Endothelial cell (in vitro differentiated cells): Measurements from ENCODE around the gene INTS11. TPM values are rescaled to one million over a fixed set of nuclear protein-coding genes. Genes with fewer than 3 reads are reported as not detected.

Experiments
- DNase-seq: peaks from one replicate; pipeline ENCODE4 v3.0.0; 2021; ENCODE audit warnings: low spot score
- H3K27ac Mint-ChIP-seq: one replicate; pipeline ENCODE4 v1.8.0; 2021; ENCODE audit warnings: mixed read lengths, inconsistent platforms; ENCODE audit not compliant: unreplicated experiment
- H3K27me3 Mint-ChIP-seq: one replicate; pipeline ENCODE4 v1.8.0; 2021; ENCODE audit warnings: mild to moderate bottlenecking, moderate library complexity, mixed read lengths, inconsistent platforms; ENCODE audit not compliant: unreplicated experiment
- H3K36me3 Mint-ChIP-seq: one replicate; pipeline ENCODE4 v1.8.0; 2021; ENCODE audit warnings: mild to moderate bottlenecking, low read depth, mixed read lengths, inconsistent platforms; ENCODE audit not compliant: unreplicated experiment
- H3K4me1 Mint-ChIP-seq: one replicate; pipeline ENCODE4 v1.8.0; 2021; ENCODE audit warnings: mild to moderate bottlenecking, mixed read lengths, inconsistent platforms; ENCODE audit not compliant: unreplicated experiment
- H3K4me3 Mint-ChIP-seq: one replicate; pipeline ENCODE4 v1.8.0; 2021; ENCODE audit warnings: mild to moderate bottlenecking, mixed read lengths, inconsistent platforms; ENCODE audit not compliant: unreplicated experiment
- H3K9me3 Mint-ChIP-seq: one replicate; pipeline ENCODE4 v1.8.0; 2021; ENCODE audit warnings: mixed read lengths, inconsistent platforms; ENCODE audit not compliant: unreplicated experiment
- total RNA-seq: library from RNA; stranded (reverse); fragmentation: NEBNext Ultra II Directional; extraction: Animal tissue kit (Norgen Biotek cat#: 25700); gene quantifications from one replicate; pipeline ENCODE4 v1.2.1, GENCODE V29; 2021; ENCODE audit not compliant: unreplicated experiment
- TF ChIP-seq, protein P1 (sequence below): fragments of 200-600 bp; sonication (generic); IDR thresholded peaks from one replicate; pipeline ENCODE4 v1.5.0; 2021; ENCODE audit warnings: antibody characterized with exemption; ENCODE audit not compliant: unreplicated experiment

The INTS11 gene
- total RNA-seq, 1 donor from 2014 or later, result 104 TPM

DNA sequence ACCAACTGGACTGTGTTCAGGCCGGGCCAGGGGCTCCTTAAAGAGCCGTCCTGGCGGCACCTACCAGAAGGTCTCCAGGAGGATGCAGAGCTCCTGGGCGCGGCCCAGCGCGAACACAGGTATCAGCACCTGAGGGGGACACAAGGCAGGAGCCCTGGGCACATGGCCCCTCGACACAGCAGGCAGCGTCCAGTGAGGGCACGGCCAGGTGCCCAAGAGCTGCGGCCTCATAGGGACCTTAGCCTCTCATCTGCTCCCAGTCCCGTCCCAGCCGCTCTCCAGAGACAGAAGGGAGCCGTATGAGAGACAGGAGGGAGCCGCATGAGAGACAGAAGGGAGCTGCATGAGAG, 10.2 kb downstream of the INTS11 start:
- no peak for DNase-seq
- H3K36me3 Mint-ChIP-seq, result peaks cover 5% of the 10 kb centered on the region
- no peak overlapping the region for H3K27ac Mint-ChIP-seq
- H3K4me3 Mint-ChIP-seq, result no peak overlapping the region
- H3K9me3 Mint-ChIP-seq, result no peaks in the 10 kb centered on the region
- H3K27me3 Mint-ChIP-seq, result peaks cover 4% of the 10 kb centered on the region
- TF ChIP-seq, protein P1, sequence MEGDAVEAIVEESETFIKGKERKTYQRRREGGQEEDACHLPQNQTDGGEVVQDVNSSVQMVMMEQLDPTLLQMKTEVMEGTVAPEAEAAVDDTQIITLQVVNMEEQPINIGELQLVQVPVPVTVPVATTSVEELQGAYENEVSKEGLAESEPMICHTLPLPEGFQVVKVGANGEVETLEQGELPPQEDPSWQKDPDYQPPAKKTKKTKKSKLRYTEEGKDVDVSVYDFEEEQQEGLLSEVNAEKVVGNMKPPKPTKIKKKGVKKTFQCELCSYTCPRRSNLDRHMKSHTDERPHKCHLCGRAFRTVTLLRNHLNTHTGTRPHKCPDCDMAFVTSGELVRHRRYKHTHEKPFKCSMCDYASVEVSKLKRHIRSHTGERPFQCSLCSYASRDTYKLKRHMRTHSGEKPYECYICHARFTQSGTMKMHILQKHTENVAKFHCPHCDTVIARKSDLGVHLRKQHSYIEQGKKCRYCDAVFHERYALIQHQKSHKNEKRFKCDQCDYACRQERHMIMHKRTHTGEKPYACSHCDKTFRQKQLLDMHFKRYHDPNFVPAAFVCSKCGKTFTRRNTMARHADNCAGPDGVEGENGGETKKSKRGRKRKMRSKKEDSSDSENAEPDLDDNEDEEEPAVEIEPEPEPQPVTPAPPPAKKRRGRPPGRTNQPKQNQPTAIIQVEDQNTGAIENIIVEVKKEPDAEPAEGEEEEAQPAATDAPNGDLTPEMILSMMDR, result no peak
- peaks cover 6% of the 10 kb centered on the region for H3K4me1 Mint-ChIP-seq

DNA sequence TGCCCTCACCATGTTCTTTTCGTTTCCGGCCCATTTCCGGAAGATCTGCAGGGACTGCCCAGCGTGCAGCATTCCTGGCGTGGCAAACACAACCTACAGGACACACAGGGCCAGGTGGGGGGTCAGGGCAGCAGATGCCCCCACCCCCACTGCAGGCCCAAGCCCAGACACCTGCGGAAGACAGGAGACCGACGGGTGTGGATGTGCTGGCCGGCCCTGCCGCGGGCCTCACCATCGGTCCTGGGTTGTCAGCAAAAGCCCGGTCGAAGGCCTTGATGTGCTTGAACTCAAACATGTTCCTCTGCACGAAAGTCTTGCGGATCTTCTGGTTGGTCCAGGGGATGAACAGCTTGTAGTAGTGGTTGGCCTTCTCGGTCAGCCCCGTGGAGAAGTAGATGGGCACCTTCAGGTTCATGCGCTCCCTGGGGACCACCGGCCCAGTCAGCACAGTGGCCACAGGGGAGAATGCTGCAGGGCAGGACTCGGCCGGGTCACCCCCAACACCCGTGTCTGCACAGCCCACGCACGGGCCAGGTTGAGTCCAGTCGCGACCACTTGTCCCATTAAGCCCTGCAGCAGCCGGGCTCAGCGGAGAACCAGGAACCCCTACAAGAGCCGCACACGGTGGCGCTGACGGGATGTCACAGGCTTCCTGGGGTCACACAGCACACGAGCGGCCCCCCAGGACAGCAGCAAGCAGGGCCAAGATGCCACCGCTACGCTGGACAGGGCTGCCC, 10.8 kb downstream of the INTS11 start:
- Mint-ChIP-seq H3K27me3 (peaks cover 6% of the 10 kb centered on the region), H3K36me3 (peaks cover 3% of the 10 kb centered on the region), H3K4me1 (peaks cover 6% of the 10 kb centered on the region), H3K27ac (no peak overlapping the region), H3K9me3 (no peaks in the 10 kb centered on the region), H3K4me3 (peak overlapping the region; percentile 65)
- DNase-seq, result no peak
- TF ChIP-seq, protein P1, result no peak

DNA sequence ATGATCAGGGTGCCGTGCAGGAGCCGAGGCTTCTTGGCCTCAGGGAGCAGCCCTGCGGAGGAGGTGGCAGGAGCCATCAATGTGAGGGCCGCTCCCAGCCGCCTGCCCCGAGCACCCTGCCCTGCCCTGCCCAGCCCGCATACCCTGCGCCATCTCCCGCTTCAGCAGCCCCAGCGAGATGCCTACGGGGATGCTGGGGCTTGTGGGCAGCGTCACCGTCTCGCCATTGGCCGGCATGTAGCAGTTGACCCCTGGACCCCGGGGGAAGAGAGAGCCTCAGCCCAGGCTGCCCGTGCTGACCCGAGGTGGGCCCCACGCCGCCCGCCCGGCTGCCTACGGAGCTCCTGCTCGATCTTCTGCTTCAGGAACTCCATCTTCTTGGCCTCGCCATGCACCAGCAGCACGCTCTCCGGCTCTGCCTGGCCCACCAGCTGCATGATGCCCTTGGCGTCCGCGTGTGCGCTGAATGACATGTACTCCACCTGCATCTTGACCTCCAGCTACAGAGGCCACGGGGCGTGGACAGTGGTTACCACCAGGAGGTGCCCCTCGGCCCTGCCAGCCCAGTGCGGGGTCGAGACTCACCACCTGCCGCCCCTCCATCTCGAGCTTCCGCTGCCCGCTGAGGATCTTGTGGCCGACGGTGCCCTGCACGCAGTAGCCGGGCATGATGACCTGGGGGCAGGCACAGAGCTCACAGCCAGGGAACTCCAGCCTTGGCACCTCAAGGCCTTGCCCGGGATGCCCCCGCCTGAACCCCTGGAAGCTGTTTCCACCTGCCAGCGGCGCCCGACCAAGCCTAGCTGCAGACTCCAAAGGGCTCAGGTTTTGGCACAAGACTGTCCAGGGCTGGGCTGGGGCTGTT, 11.8 kb downstream of the INTS11 start:
- Mint-ChIP-seq H3K4me1 (peaks cover 6% of the 10 kb centered on the region), H3K27me3 (peaks cover 6% of the 10 kb centered on the region), H3K36me3 (peaks cover 3% of the 10 kb centered on the region), H3K27ac (no peak overlapping the region), H3K4me3 (no peak overlapping the region), H3K9me3 (no peaks in the 10 kb centered on the region)
- no peak for DNase-seq
- TF ChIP-seq, protein P1, result no peak

DNA sequence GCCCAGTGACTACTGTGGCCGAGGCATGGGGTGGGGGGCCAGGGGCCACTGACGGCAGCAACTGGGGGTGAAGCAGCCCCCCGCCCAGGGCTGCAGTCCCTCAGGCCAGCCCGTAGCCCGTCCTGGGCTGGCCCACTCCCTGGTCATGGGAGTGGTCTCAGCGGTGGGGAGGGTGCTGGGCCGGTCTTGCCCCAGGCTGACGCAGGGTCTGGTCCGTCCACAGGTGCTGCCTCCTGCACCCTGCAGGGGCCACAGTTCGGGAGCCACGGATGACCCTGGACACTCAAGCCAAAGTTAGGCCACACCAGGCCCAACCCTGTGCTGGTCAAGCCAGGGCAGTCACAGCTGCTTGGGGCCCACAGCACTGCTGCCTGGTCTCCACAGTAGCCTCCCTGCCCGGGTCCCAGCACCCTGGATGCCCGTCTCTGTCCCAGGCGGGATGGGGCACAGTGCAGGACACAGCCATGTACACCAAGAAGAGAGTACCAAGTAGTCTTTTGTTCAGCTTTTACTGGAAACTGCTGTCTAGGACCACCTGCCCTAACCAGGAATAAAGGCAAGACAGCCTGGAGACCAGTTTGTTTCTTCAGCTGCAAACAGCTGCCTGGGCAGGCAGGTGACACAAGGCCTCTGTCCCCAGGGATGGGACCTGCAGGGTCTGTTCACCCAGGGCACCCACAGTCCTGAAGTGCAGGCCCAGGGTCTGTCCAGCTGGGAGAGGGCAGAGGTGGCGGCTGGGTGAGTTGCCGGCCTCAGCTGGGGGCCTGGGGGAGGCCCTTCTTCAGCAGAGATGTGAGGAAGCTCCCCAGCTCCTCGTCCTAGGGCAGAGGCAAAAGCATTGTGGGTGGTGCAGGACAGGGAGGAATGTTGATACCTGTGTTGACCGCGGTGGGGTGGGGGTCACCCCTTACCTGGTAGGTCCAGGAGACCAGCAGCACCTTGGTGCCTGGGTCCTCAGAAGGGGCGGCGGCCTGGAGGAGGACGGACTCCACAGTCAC, 13.1 kb downstream of the INTS11 start:
- Mint-ChIP-seq H3K27me3 (peaks cover 8% of the 10 kb centered on the region), H3K4me3 (no peak overlapping the region)

More for the DNA sequence above, 13.1 kb downstream of the INTS11 start:
- Mint-ChIP-seq H3K27ac (no peak overlapping the region), H3K4me1 (peaks cover 10% of the 10 kb centered on the region), H3K36me3 (no peaks in the 10 kb centered on the region), H3K9me3 (no peaks in the 10 kb centered on the region)
- TF ChIP-seq, protein P1, result no peak
- no peak for DNase-seq
